HG02981 (cell line): ENCODE results near the gene ZNF853.

Source experiments
- ATAC-seq: cut with Tn5 transposase; IDR thresholded peaks from one replicate; pipeline ENCODE4 v1.9.1; 2021; ENCODE audit warnings: mild to moderate bottlenecking, moderate library complexity; ENCODE audit not compliant: unreplicated experiment

The ZNF853 gene

DNA sequence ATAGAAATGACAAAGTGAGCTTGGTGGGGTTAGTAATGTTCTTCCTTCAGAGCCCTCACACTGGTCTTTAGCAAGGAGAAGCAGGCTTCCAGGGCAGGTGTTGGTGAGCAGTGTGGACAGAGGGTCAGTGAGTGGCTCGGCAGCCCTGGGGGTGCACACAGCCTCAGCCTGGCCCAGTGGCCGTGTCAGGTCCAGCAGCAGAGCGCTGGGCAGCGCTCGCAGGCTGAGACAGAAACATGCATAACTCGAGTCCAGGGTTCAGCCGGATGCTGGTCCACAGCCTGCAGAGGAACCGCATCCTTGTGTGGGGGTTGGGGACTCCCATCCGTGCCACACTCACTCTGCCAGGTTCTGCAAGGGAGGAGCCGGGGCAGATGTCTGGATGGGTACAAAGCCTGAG, 11.0 kb upstream of the ZNF853 start:
- ATAC-seq, result no peak

DNA sequence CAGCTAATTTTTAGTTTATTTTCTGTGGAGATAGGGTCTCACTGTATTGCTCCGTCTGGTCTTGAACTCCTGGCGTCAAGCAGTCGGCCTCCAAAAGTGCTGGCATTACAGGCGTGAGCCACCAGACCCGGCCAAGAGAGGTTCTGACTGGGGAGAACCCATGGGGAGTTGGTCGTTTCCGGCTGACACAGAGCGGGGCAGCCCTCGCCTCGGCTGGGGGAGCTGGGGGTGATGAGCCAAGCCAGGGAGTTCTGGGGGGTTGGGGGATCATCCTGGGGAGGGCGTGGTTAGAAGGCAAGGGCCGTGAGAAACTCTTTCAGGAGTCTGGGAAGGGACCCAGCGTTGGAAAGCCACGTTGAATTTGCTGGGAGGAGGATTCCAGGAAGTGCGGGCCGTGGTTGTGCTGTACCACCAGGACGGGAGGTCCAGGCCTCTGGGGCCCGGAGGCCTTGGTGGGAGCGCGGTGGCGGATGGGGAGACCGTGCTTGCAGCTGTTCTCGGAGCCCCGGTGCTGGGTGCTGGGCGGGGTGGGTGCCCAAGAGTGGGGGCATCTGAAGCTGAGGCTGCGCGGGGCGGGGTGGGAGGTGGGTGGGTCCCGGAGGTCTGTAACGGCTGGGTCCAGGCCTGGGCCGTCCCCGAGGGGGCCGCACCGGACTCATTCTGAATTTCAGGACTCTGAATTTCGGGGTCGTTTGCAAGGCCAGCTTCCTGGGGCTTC, 8.4 kb upstream of the ZNF853 start:
- no peak for ATAC-seq

DNA sequence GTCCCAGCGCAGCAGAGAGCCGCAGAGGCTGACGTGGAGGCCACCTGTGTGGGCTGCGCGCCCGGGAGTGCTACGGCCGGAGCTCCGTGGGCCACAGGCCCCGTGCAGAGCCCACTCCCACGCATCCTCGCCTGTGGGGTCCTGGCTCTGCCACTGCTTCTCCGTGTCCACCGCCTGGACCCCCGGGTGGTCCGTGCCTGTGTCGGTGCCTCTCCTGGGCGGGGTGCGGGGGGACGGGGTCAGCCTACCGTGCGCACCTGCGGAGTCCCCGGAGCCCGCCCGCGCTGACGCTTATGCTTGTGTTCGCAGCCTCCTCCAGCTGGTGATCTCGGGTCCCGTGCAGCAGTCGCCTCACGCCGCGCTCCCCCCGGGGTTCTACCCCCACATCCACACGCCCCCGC, 7.8 kb upstream of the ZNF853 start:
- no peak for ATAC-seq

DNA sequence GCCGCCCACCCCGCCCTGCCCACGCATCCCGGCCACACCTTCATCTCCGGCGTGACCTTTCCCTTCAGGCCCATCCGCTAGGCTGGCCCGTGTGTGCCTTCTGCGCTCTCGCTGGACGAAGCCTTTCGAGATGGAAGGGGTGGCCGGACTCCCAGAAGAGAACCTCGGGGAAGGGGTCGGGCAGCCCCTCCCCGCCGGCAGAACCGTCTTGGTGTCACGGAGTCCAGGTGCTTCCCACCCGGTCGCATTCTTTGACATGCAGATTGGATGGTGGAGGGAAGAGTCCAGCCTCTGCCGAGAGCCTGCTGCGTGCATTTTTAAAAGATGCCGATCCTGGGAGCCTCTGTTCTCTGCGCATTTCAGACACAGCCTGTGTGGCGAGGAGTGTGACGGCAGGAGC, 7.3 kb upstream of the ZNF853 start:
- ATAC-seq, result no peak

DNA sequence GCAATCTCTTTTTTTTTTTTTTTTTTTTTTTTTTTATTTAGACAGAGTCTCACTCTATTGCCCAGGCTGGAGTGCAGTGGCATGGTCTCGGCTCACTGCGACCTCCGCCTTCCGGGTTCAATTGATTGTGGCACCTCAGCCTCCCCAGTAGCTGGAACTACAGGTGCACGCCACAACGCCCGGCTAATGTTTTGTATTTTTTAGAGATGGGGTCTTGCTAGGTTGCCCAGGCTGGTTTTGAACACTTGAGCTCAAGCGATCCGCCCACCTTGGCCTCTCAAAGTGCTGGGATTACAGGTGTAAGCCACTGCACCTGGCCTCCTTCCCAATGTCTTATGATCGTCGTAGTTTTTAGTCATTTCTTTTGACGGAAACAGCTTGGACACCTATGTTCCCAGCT, 6.6 kb upstream of the ZNF853 start:
- ATAC-seq, result no peak

DNA sequence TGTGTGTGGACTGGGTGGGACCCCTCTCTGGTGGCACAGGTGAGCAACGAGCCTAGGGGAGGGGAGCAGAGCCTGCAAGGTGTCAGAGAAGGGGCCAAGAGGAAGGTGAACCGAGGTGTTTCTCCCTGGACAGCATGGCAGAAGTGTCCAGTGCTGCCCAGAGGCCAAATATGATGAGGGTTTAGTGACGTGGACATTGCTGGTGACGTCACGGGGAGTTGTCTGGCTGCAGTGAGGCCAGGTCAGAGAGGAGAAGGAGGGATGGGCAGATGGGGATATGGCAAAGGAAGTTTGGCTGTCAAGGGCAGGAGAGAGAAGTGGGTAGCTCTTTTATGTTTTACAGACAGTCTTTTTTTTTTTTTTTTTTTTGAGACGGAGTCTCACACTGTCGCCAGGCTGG, 2.6 kb upstream of the ZNF853 start:
- no peak for ATAC-seq

DNA sequence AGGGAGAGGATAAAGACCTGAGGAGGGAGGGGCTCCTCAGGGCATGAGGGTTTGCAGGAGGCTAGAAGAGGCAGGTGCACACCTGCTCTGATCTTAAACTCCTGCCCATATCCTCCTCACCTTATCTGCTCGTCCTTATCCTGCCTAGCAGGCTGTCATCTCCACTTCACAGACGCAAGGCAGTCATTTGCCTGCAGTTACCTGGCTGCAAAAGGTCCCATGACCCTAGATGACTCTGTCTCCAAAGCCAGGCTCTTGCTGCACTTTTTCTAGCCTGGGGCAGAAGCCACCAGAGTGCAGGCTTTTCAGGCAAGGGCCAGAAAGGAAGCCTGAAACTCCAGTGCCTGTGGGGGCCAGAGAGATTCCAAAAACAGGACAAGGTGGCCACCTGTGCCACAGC, 1.7 kb upstream of the ZNF853 start:
- no peak for ATAC-seq

DNA sequence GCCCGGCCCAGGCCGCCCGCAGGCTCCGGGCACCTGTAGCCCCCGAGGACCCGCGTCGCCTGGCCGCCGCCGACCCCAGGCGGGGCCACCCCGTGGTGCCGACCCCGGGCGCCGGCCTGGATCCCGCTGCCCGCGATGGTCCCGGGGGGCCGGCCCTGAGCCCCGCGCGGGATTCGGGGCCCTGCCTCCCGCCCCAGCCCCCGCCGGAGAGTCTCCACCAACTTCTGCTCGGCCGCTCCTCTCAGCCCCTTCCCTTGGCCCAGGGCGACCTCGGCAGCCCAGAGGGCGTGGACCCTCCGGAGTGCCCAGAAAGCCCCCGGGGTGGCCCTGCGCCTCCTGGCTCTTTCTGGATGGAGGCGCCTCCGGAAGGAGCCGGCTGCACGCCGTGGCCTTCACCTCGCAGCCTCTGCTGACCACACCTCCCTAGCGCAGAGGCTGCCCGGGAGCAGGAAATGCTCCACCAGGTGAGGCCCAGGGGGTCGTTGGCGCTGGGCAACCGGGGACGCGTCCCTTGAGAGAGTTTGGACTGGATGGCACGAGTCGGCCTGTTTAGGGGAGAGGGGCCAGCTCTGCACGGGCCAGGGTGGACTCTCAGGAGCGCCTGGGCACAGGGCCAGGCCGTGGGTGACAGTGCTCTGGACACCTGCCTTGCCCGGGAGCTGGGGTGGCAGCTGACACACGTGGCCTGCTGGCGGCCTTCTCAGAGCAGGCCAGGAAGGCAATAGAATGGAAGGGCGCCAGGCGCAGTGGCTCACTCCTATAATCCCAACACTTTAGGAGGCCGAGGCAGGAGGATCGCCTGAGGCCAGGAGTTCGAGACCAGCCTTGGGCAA, 529 bp downstream of the ZNF853 start:
- no peak for ATAC-seq

DNA sequence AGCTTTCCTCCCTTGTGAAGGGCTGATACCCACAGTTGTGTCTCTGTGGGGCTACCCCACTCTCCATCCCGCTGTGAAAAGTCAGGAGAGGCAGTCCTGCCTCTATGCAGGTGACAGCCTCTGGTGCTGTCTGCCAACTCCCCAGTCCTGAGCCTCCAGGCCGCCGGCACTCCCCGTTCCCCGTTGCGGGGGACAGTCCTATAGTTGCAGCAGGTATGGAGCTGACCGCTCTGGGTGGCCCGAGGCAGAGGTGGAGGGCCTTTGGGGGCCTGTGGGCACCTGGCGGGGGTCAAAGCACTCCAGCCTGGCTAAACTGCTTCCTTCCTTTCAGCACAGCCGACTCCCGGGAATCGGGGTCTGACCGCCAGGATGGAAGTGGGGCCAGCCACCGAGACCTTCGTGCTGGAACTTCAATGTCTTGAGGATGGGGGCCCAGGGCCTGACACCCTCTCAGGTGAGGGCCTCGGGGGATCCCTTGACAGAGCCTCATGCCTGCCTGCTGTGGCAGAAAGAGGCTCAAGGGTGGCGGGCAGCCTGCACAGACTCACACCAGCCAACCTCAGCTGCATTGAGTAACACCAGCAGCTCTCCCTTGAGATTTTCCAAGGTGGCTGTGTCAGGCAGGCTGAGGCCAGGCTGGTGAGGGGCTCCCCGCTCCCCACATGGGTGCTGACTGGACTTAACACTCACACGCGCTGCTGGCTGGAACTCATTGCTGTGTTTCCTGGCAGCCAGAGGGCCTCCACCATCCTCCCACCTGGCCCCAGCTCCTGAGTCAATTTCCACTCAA, 1.6 kb downstream of the ZNF853 start:
- no peak for ATAC-seq

DNA sequence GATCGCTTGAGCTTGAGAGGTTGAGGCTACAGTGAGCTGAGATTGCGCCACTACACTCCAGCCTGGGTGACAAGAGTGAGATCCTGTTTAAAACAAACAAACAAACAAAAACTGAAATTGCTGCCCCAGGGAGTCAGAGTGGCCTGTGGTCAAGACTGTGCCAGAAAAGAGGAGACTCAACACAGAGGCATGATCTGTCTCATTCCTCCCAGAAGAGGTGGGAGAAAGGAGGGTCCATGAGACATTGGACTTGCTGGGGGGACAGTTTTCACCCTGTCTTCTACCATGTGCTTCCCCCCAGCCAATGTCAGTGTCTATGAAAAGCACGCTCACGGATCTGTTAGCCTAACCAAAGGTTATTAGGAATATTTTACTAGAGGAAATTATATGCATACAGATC, 3.2 kb downstream of the ZNF853 start:
- ATAC-seq, result no peak

DNA sequence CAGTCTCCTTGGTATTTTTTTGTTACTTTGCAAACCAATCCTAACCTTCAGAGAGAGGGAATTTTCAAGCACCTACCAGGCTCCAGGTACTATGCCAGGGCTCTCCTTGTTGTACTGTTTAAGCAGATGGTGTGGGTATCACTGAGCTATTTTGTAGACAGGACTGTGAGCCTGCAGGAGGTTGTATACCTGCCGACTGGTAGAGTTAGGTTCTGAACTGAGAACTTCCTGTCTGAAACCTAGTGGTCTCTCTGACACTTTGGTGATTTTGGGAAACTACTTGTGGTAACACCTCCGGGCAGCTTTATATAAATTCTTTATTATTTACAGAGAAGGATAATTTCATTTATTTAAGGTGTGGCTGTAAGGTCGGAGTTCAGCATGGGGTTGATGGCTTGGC, 4.6 kb downstream of the ZNF853 start:
- ATAC-seq, result no peak

DNA sequence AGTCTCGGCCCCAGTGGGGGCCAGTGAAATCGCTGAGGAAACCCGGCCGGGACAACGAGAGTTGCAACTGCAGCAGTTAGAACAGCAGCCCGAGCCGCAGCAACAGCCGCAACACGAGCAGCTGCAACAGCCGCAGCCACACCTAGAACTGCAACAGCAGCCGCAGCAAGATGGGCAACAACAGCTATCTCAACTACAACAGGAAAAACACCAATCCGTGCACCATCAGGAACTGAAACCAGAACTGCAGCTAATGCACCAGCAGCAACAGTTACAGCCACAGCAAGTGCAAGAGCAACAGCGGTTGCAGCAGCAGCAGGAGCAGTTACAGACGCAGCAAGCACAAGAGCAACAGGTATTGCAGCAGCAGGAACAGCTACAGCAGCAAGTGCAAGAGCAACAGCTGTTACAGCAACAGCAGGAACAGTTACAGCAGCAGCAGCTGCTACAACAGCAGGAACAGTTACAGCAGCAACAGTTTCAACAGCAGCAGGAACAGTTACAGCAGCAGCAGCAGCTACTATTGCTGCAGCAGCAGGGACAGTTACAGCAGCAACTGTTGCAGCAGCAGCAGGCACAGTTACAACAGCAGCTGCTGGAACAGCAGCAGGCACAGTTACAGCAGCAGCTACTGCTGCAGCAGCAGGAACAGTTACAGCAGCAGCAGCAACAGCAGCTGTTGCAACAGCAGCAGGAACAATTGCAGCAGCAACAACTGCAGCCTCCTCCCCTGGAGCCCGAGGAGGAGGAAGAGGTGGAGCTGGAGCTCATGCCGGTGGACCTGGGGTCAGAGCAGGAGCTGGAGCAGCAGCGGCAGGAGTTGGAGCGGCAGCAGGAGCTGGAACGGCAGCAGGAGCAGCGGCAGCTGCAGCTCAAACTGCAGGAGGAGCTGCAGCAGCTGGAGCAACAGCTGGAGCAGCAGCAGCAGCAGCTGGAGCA, 6.1 kb downstream of the ZNF853 start:
- ATAC-seq, result no peak

DNA sequence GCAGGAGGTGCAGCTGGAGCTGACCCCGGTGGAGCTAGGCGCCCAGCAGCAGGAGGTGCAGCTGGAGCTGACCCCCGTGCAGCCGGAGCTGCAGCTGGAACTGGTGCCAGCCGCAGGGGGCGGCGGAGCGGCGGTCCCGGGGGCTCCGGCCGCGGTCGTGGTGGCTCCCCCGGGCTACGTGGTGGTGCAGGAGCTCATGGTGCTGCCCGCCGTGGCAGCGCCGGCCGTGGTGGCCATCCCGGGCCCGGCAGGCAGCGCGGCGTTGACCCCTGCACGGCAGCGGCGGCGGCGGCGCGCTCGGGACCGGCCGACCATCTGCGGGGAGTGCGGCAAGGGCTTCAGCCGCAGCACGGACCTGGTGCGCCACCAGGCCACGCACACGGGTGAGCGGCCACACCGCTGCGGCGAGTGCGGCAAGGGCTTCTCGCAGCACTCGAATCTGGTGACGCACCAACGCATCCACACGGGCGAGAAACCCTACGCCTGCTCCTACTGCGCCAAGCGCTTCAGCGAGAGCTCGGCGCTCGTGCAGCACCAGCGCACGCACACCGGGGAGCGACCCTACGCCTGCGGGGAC, 6.8 kb downstream of the ZNF853 start:
- no peak for ATAC-seq

DNA sequence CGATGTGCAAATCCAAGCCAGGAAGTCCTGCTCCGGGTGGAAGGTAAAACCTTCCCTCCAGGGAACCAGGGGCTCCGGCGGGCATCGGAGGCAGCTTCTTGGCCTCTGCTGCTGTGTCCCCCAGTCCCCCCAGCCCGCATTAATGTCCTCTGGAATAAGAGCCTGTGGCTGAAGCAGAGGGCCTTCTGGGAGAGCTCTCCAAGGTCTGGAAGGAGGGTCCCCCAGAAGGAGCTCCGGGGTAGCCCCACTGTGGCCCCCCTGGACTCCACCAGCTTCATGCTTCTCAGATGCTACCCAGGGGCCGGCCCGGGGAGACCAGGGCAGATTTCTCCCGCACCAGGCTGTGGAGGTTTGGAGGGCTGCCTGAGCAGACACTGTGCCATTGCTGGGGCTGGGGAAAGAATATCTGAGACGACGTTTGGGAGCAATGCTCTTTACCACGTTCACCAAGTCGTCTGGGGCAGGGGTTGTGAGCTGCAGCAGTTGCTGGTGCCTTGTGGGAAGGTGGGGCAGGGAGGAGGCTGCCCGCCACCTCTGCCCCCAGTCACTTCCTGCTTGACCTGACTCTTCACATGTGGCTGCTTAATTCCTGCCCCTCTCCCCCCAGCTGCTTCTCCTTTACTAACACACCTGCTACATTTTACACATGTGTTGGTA, 8.3 kb downstream of the ZNF853 start:
- ATAC-seq, result no peak

DNA sequence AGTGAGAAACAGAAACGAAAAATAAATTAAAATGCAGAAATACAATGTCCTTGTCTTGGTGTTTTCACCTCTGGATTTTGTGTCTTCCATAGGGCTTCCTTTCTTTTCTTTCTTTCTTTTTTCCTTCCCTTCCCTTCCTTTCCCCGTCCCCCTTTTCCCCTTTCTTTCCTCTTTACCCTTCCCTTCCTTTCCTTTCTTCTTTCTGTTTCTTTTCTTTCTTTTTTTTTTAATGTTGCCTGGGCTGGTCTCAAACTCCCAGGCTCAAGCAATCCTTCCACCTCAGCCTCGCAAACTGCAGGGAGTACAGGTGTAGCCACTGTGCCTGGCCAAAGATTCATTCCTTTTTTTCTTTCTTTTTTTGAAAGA, 8.8 kb downstream of the ZNF853 start:
- no peak for ATAC-seq

DNA sequence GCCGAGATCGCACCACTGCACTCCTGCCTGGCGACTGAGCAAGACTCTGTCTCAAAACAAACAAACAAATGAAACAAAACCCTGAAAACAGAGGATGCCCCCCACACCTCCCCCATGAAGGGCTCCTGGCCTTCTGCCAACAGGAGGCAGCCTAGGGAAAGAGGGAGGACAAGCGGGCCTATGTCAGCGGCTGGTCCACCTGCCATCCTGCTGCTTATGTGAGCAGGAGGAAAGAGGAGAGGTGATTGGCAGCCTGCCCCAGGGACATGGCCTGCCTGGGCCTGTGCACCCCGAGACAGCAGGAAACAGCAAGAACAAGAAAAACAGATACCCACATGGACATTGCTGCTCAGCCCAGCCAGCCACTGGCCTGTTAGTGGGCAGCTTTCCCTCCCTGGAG, 12.6 kb downstream of the ZNF853 start:
- no peak for ATAC-seq

DNA sequence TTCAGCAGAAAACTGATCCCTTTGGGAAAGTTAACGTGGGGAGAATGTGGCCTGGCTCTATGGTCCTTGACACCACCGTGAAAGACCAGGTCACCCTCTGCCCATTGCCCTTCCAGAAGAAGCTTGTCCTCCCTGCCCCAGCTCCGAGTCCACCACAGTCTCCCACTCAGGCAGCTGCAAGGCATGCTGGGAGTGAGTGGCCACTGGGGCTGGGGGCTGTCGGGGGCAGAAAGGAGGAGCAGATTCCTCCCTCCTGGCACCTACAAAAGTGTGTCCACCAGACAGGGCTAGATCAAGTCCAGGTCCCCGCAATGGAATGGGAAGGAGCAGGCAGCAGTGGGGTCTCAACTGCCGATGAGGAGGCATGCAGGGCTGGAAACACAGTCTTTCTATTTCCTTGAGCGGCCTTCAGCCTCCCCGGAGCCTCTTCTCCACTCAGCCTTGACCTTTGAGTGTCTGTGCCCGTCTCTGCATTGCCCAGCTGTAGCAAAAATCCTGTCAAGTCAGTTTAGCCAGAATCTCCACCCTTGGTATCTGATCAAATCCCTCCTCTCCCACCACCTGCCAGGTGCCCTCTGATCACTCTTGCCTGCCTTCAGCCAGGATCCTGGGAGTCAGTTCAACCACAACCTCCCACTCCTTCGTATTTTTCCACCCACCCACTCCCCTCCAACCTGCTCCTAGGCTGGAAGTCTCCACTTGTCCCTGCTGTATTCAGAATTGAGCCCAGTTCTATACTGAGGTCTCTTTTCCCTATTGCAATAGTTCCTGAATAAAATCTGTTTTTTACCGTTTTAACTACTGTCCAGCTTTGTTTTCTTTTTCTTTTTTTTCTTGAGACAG, 14.8 kb downstream of the ZNF853 start:
- no peak for ATAC-seq

DNA sequence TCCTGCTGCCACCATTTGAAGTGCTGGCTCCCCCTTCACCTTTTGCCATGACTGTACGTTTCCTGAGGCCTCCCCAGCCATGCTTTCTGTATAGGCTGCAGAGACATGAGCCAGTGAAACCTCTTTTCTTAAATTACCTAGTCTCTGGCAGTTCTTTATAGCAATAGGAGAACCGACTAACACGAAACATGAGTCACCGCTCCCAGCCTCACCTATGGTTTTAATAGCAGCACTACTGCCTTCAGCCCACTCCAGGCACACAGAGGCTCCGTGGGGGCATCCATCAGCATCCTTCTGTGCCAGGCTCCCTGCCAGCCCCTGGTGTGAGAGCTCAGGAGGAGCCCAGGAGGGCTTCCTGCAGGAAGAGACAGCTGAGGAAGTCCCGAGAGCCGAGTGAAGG, 16.2 kb downstream of the ZNF853 start:
- no peak for ATAC-seq

DNA sequence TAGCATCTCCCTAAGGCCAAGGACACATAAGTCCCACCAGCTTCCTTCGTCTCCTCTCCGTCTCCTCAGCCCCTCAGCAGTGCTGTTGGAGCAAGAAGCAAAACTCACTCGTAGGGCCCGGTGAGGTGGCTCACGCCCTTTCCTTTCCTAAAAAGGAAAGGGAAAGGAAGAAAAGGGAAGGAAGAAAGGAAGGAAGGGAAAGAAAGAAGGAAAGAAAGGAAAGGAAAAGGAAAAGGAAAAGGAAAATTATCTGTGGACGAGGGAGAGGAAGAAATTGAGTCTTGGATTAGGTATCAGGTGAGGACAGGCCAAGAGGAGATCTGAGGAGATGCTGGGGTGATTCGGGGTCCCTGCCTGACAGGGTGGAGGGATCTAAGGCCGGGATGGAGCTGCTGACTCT, 18.6 kb downstream of the ZNF853 start:
- ATAC-seq, result no peak
